ENCODE data around the gene ARAP3.
A peak's percentile ranks its signal among the peaks of the same experiment; 100 is the strongest.

Gene ARAP3

GRCh38 chr5:141691286-141691866 lies 9.3 kb upstream of the ARAP3 start:
- DNase-seq, result no peak
- Mint-ChIP-seq H3K4me1 (peaks cover 32% of the 10 kb centered on the region), H3K4me3 (no peak overlapping the region), H3K27me3 (ENCODE audit: low read depth, poor library complexity) (peaks cover 68% of the 10 kb centered on the region), H3K36me3 (ENCODE audit: low read depth) (no peaks in the 10 kb centered on the region), H3K9me3 (no peaks in the 10 kb centered on the region), H3K27ac (no peak overlapping the region)
- no peak for TF ChIP-seq CTCF (IDR thresholded peaks at IDR 0.05)

- H3K27ac Mint-ChIP-seq, result no peak overlapping the region
- peaks cover 45% of the 10 kb centered on the region for H3K27me3 Mint-ChIP-seq (ENCODE audit: low read depth, poor library complexity)
- H3K9me3 Mint-ChIP-seq, result no peaks in the 10 kb centered on the region
- H3K36me3 Mint-ChIP-seq (ENCODE audit: low read depth), result no peaks in the 10 kb centered on the region
- DNase-seq, result no peak
- H3K4me3 Mint-ChIP-seq, result no peak overlapping the region
- H3K4me1 Mint-ChIP-seq, result peaks cover 32% of the 10 kb centered on the region
- TF ChIP-seq CTCF (IDR thresholded peaks at IDR 0.05), result no peak
Observed at GRCh38 chr5:141686648-141687416, 4.8 kb upstream of the ARAP3 start.

GRCh38 chr5:141685591-141685990 lies 3.6 kb upstream of the ARAP3 start:
- Mint-ChIP-seq H3K4me1 (peaks cover 43% of the 10 kb centered on the region), H3K36me3 (ENCODE audit: low read depth) (no peaks in the 10 kb centered on the region), H3K9me3 (no peaks in the 10 kb centered on the region), H3K4me3 (no peak overlapping the region), H3K27ac (no peak overlapping the region), H3K27me3 (ENCODE audit: low read depth, poor library complexity) (peaks cover 32% of the 10 kb centered on the region)
- TF ChIP-seq CTCF (IDR thresholded peaks at IDR 0.05), result no peak
- no peak for DNase-seq

GRCh38 chr5:141683596-141684141 lies 1.6 kb upstream of the ARAP3 start:
- no peak overlapping the region for H3K27ac Mint-ChIP-seq
- no peak for TF ChIP-seq CTCF (IDR thresholded peaks at IDR 0.05)
- H3K4me1 Mint-ChIP-seq, result peaks cover 50% of the 10 kb centered on the region
- no peaks in the 10 kb centered on the region for H3K9me3 Mint-ChIP-seq
- H3K4me3 Mint-ChIP-seq, result no peak overlapping the region
- H3K27me3 Mint-ChIP-seq (ENCODE audit: low read depth, poor library complexity), result peaks cover 15% of the 10 kb centered on the region
- no peaks in the 10 kb centered on the region for H3K36me3 Mint-ChIP-seq (ENCODE audit: low read depth)
- DNase-seq, result no peak

- H3K4me1 Mint-ChIP-seq, result peaks cover 39% of the 10 kb centered on the region
- H3K4me3 Mint-ChIP-seq, result peak overlapping the region; percentile 72
- H3K27me3 Mint-ChIP-seq (ENCODE audit: low read depth, poor library complexity), result peaks cover 15% of the 10 kb centered on the region
- no peak for TF ChIP-seq CTCF (IDR thresholded peaks at IDR 0.05)
- no peak for DNase-seq
- no peaks in the 10 kb centered on the region for H3K9me3 Mint-ChIP-seq
- H3K27ac Mint-ChIP-seq, result peak overlapping the region; percentile 52
- peaks cover 6% of the 10 kb centered on the region for H3K36me3 Mint-ChIP-seq (ENCODE audit: low read depth)
Observed at GRCh38 chr5:141681295-141681694, 735 bp downstream of the ARAP3 start.
